Panc1 (cell line): ENCODE data around the gene PDE4B.

Experiments used
- CTCF ChIP-seq: fragments of 450-650 bp; IDR thresholded peaks from 2 replicates; pipeline ENCODE4 v1.5.1; 2017; ENCODE audit warnings: mild to moderate bottlenecking
- POLR2AphosphoS5 ChIP-seq: IDR thresholded peaks from 2 replicates; pipeline ENCODE4 v1.6.1; 2012; ENCODE audit warnings: mild to moderate bottlenecking, low read depth, low read length, moderate library complexity
- REST ChIP-seq, 2 experiments: IDR thresholded peaks; 2 replicates each; pipeline ENCODE4 v1.6.1; 2011 to 2012; ENCODE audit warnings: low read depth in 2 of 2, control low read depth in 1 of 2, low read length in 1 of 2, mild to moderate bottlenecking in 1 of 2, moderate library complexity in 1 of 2; ENCODE audit not compliant: insufficient read depth in 1 of 2
- SIN3A ChIP-seq: IDR thresholded peaks from 2 replicates; pipeline ENCODE4 v1.6.1; 2012; ENCODE audit warnings: low read depth, mild to moderate bottlenecking, low read length, moderate library complexity, borderline replicate concordance; ENCODE audit not compliant: insufficient read depth

DNA sequence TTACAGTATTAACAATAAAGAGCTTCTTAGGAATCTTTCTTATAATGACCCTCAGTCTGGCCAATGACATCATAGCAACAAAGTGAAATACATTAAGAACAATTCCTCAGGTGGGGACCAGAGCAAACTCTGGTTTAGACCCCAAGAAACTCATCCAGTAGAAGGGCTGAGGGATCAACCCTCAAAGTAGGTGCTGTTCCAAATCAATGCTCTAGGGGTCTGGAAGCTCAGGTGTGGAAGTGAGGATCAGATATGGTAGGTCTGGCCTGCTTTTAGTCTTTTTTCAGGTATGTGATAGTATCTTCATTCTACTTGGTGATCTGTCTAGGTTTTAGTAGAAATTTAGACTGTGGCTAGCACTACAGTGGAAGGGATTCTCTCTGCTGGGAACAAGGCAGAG is 291.7 kb downstream of the PDE4B start:
- no peak for TF ChIP-seq POLR2AphosphoS5
- no peak for TF ChIP-seq CTCF
- no peak for TF ChIP-seq SIN3A
- TF ChIP-seq REST (IDR thresholded peaks at IDR 0.05; ENCODE audit: insufficient read depth in 1 of 2, low read depth in 2 of 2, low read length in 1 of 2): no peak
